ENCODE data around the gene ZDHHC9.
A peak's percentile ranks its signal among the peaks of the same experiment; 100 is the strongest.

The ZDHHC9 gene

GRCh38 chrX:129818123-129818522 lies 25.6 kb downstream of the ZDHHC9 start:
- TF ChIP-seq CTCF (IDR thresholded peaks at IDR 0.05; ENCODE audit: low read depth, low read length) (no peak), EZH2phosphoT487 (IDR thresholded peaks at IDR 0.05; ENCODE audit: low read depth) (no peak)
- no peak overlapping the region for H3K4me3 ChIP-seq (ENCODE audit: low read length)

GRCh38 chrX:129813662-129814368 lies 29.9 kb downstream of the ZDHHC9 start:
- Histone ChIP-seq H3K27me3 (ENCODE audit: low read depth, low read length) (no peaks in the 10 kb centered on the region), H3K36me3 (replicated peaks; ENCODE audit: low read depth, low read length) (peaks cover 9% of the 10 kb centered on the region)
- TF ChIP-seq EZH2phosphoT487 (IDR thresholded peaks at IDR 0.05; ENCODE audit: low read depth) (no peak), CTCF (IDR thresholded peaks at IDR 0.05; ENCODE audit: low read depth, low read length) (no peak)

More at GRCh38 chrX:129818123-129818522, 25.6 kb downstream of the ZDHHC9 start:
- Histone ChIP-seq H3K9ac (ENCODE audit: low read length) (no peak overlapping the region), H3K9me3 (ENCODE audit: insufficient read depth, low read length) (no peaks in the 10 kb centered on the region), H3K36me3 (replicated peaks; ENCODE audit: low read depth, low read length) (no peaks in the 10 kb centered on the region), H3K4me2 (ENCODE audit: low read length) (no peak overlapping the region), H2AFZ (ENCODE audit: low read depth, low read length) (no peak overlapping the region), H3K27ac (ENCODE audit: low read length) (no peak overlapping the region), H3K27me3 (ENCODE audit: low read depth, low read length) (no peaks in the 10 kb centered on the region), H3K4me1 (ENCODE audit: low read length) (no peaks in the 10 kb centered on the region), H4K20me1 (ENCODE audit: insufficient read depth, low read length) (no peaks in the 10 kb centered on the region), H3K79me2 (ENCODE audit: low read length) (no peaks in the 10 kb centered on the region)

DNA sequence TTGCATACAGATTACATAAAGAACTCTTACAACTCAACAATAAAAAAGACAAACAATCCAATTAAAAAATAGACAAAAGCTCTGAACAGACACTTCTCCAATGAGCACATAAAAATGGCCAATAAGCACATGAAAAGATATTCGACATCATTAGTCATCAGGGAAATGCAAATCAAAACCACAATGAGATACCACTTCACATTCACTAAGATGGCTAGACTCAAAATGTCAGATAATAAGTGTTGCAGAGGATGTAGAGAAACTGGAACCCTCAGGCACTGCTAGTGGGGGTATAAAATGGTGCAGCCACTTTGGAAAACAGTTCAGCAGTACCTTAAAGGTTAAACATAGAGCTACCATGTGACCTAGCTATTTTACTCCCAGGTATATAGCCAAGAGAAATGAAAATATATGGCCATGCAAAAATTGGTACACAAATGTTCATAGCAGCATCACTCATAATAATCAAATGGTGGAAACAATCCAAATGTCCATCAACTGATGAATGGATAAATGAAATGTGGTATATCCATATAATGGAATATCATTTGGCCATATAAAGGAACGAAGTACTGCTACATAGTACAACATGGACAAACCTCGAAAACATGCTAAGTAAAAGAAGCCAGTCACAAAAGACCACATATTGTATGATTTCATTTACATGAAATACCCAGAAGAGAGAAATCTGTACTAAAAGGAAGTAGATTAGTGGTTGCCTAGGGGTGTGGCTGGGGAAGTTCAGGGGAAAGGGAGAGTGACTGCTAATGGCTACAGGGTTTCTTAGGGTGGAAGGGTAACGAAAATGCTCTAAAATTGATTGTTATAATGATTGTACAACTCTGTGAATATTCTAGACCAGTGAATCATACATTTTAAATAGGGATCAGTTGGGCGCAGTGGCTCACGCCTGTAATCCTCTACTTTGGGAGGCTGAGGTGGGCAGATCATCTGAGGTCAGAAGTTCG lies 34.6 kb downstream of the ZDHHC9 start:
- no peak overlapping the region for H3K27ac ChIP-seq (ENCODE audit: low read length)
- no peaks in the 10 kb centered on the region for H3K79me2 ChIP-seq (ENCODE audit: low read length)
- H3K27me3 ChIP-seq (ENCODE audit: low read depth, low read length), result no peaks in the 10 kb centered on the region
- no peaks in the 10 kb centered on the region for H3K9me3 ChIP-seq (ENCODE audit: insufficient read depth, low read length)
- H3K4me2 ChIP-seq (ENCODE audit: low read length), result peak overlapping the region; percentile 14; the same call in 1 of the 2 replicates
- TF ChIP-seq CTCF (IDR thresholded peaks at IDR 0.05; ENCODE audit: low read depth, low read length) (no peak), EZH2phosphoT487 (IDR thresholded peaks at IDR 0.05; ENCODE audit: low read depth) (no peak)
- H3K4me3 ChIP-seq (ENCODE audit: low read length), result no peak overlapping the region
- H3K9ac ChIP-seq (ENCODE audit: low read length), result no peak overlapping the region
- H4K20me1 ChIP-seq (ENCODE audit: insufficient read depth, low read length), result no peaks in the 10 kb centered on the region
- H3K36me3 ChIP-seq (replicated peaks; ENCODE audit: low read depth, low read length), result peaks cover 16% of the 10 kb centered on the region
- peaks cover 13% of the 10 kb centered on the region for H3K4me1 ChIP-seq (ENCODE audit: low read length)
- no peak overlapping the region for H2AFZ ChIP-seq (ENCODE audit: low read depth, low read length)

More at GRCh38 chrX:129813662-129814368, 29.9 kb downstream of the ZDHHC9 start:
- Histone ChIP-seq H4K20me1 (ENCODE audit: insufficient read depth, low read length) (no peaks in the 10 kb centered on the region), H3K27ac (ENCODE audit: low read length) (no peak overlapping the region), H2AFZ (ENCODE audit: low read depth, low read length) (no peak overlapping the region), H3K4me1 (ENCODE audit: low read length) (peaks cover 7% of the 10 kb centered on the region), H3K9ac (ENCODE audit: low read length) (no peak overlapping the region), H3K9me3 (ENCODE audit: insufficient read depth, low read length) (no peaks in the 10 kb centered on the region), H3K4me2 (ENCODE audit: low read length) (no peak overlapping the region), H3K4me3 (ENCODE audit: low read length) (no peak overlapping the region), H3K79me2 (ENCODE audit: low read length) (no peaks in the 10 kb centered on the region)

Measured in OCI-LY3 (cell line).